Hematopoietic multipotent progenitor cell treated with erythropoietin and hydrocortisone succinate and interleukin-3 and kit ligand, for 4 days (in vitro differentiated cells): ENCODE measurements around the gene RHOJ.
"Not testable (repeated sequence)": the region's sequence is repeated elsewhere in the genome, so short reads cannot be mapped to it uniquely, and the experiment has no call there.

Experiments
- DNase-seq: peaks from one replicate; pipeline ENCODE4 v3.0.0-alpha.2; 2015

RHOJ gene

GRCh38 chr14:63269561-63270225 is 65.5 kb downstream of the RHOJ start:
- no peak for DNase-seq

DNA sequence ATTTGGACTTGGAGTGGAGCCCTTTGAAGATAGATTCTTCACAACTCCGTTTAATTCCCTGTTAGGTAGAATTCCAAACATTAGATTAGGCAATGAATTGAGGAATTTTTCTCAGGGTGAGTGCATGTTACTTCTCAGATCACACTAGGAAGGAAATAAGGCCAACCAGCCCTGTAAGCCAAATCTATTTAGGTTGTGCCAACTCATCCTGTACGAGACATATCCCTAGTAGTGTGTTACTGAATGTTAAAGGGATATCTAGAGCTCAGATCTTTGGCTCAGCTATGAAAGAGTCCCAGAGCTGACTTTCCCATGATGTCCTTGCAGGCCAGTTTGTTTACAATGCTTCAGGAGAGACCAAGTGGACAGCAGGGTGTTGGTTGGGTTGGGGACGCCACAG is 68.9 kb downstream of the RHOJ start:
- DNase-seq = no peak

GRCh38 chr14:63273717-63274655 is 69.7 kb downstream of the RHOJ start:
- DNase-seq = no peak

DNA sequence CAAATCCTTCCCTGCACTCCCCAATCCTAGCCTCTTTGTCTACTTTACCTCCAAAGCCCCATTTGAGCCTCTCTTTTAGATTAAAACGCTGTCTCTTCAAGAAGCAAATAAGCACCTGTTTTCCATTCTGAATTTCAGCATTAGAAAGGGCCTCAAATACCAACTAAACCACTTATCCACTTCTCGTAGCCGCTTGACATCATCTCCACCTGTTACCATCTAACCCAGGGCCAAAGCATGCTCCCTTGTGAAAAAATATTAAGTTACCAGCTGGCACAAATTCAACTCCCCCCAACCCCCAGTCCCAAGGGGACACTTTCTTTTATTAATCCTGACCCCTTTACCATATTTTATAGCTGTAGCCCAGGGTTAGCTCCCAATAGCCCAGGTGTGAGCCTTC is 71.4 kb downstream of the RHOJ start:
- DNase-seq = no peak

DNA sequence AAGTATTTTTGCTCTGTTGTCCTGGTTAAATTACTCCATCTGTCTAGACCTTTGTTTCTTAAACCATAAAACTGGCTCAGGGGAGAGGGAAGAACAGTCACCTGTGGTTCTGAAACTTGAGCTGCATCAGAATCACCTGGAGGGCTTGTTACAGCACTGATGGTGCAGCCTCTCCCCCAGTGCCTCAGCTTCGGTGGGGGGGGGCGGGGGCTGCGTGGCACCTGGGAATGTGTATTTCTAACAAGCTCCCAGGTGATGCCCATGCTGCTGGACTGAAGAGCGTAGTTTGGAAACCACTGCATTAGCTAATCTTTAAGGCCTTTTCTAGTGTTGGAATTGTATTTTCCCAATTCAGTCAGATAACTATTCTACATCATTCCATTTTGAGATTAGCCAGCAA is 71.8 kb downstream of the RHOJ start:
- no peak for DNase-seq

DNA sequence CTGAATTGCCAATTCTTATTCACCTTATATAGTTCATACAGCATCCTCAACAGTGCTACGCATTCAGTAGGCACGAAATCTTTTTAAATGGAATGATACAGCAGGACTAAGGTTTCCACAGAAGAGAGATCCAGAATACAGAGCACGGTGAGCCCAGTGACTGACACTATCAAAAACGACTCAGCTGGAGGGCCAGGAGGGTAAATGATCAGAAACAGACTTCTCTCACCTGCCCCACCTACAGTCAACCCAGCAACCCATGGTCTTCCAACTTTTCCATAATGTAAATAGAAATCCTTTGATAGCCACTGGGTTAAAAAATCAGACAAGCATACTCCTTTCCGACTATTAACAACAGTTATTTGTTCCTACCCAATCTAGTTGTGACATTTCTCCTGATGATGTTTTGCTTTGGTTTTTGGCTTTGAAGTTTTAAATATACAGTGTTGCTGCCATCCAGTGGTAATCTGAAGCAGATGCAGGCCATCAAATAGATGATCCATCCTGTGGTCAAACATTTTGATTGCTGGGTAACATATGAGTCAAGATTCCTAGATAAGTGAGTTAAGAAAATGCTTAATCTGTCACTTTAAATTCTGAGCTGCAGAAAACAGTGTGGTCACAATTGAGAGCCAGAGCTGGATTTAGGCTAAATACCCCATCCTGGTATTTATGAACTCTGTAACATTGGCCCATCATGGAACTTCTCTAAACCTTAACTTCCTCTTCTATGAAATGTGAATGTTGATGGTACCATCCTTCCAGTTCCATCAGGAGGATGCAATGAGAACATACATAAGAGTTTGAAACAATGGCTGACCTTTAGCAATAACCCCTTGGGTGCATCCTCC is 72.5 kb downstream of the RHOJ start:
- DNase-seq = peak; percentile 68

DNA sequence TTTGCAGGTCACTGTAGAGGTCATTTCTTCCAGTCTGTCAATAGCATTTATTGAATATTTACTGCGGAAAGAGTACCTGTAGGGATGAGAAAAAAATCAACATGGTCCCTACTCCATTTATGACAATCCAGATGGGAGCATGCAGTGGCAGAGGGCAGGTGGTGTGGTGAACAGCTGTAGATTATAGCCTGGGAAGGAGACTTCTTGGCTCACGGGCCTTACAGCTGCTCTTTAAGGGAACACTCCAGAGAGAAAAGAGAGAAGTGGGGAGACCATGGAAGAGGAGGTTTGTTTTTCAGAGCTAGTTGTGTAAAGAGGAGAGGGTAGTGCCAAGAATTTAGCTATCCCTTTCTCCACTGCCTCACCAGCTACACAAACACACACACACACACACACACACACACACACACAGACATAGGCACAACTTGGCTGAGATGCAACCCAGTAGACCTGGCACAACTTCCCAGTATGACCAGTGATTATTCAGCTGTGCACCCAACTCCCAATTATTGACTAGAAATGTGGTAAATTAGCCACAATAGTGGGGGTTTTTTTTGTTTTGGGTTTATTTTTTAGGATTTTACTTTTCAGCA is 73.4 kb downstream of the RHOJ start:
- DNase-seq = no peak

DNA sequence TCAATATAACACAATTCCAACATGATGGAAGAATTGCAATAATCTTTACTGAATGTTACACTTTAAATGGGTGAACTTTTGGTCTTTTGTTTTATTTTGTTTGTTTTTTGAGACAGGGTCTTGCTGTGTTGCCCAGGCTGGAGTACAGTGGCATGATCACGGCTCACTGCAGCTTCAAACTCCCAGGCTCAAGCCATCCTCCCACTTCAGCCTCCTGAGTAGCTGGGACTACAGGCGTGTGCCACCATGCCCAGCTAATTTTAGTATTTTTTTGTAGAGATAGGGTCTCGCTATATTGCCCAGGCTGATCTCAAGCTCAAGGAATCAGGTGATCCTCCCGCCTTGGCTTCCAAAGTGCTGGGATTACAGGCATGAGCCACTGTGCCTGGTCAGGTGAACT is 75.7 kb downstream of the RHOJ start:
- DNase-seq = not testable (repeated sequence)

DNA sequence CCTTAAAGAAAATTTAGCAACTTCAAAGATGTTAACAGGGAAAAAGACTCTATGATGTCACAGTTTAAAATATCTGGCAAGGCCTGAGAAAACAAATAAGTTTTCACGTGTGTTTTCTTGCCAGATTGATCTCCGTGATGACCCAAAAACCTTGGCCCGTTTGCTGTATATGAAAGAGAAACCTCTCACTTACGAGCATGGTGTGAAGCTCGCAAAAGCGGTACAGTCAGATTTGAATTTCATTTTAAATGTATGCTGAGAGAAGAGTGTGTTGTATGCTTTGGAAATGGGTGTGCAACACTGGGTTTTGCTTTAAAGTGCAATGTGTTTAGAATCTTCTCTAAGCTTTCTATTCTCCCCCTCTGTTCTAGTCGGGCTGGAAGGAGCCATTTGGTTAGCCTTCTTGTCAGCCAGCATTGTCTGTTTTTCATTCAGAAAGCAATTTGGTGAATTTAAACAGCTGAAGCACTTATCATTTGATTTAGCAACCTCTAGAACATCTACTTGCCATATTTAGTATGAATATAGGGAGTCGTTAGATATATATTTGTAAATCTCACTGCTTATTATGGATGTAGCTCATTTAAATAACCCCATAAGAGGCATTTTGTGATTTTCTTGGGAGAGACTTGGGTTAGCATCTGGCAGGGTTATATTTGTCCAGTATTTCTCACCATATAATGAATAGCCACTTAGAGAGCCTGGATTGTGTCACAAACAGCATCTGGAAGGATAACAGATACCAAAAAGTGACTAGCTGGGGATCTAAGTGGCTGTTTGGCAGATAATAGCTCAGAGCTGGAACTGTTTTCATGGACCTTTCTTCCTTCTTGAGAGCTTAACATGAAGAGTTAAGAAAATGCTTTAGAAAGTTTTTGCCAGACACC is 79.0 kb downstream of the RHOJ start:
- no peak for DNase-seq

GRCh38 chr14:63283884-63284248 is 79.6 kb downstream of the RHOJ start:
- DNase-seq = no peak

DNA sequence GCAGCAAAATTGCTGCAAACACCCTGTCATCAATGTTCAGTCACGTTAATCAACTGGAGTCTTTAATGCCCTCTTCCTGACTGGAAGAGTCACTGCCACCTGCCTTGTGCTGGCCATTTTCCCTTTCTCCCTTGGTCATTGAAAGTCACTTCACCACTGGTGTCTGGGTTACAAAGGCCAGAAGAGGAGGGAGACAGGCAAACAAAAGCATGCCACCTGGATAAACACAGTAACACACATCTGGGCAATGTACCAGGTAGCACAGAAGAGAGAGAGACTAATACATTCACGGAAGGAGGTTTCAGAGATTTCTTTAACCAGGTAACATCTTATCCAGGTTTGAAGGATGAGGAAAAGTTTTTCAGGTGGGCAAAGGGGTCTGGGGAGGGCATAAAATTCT is 81.8 kb downstream of the RHOJ start:
- DNase-seq = no peak

DNA sequence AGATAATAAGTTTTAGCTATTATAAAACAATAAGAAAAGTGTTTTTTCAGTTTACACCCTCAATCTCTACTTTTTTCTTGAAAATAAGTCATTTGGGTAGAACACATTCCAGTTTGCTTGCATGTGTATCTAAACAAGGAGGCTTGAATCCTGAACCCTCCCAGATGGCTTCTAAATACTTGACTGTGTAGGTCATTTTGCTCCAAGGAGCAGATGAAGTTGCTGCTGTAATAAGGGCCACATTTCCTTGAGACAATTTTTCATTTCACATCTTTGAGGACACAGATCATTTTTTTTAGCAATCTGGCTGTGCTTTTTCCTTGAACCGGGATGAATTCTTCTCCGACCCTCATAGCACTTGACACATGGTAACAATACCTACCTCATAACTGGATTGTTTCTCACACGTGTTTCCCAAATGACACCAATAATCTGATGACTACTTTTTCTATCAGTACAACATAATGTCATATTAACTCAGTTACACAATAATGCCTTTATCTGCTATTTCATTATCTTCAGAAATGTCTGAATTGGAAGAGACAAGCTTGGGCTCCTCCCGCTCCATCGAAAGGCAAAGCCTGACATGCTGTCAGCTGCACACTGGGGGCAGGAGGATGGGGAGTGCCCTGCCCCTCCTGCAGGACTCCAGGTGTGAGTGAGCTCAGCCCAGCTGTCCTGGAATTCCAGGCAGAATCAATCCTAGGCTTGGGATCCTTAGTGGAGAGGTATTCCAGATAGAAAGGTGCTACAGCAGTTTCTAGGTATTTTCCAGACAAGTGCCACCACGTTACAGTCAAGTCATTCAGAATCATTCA is 83.6 kb downstream of the RHOJ start:
- DNase-seq = no peak

DNA sequence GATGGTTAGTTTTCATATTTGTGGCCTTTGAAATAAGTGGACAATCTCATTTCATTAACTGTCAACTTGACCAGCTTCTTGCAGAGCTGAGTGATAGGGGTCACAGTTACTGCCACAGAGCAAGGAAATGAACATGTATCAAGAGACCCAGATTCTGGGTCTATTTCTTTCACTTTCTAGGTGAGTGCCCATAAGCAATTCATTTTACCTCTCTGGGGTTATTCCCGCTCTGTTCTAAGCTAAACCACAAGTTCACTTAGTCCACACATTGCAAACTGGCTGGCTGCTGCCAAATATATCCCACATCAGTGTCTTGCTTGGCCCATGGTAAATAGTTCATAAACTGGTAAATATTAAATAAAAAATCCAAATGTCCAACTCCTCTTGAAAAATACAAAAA is 84.6 kb downstream of the RHOJ start:
- DNase-seq = no peak

DNA sequence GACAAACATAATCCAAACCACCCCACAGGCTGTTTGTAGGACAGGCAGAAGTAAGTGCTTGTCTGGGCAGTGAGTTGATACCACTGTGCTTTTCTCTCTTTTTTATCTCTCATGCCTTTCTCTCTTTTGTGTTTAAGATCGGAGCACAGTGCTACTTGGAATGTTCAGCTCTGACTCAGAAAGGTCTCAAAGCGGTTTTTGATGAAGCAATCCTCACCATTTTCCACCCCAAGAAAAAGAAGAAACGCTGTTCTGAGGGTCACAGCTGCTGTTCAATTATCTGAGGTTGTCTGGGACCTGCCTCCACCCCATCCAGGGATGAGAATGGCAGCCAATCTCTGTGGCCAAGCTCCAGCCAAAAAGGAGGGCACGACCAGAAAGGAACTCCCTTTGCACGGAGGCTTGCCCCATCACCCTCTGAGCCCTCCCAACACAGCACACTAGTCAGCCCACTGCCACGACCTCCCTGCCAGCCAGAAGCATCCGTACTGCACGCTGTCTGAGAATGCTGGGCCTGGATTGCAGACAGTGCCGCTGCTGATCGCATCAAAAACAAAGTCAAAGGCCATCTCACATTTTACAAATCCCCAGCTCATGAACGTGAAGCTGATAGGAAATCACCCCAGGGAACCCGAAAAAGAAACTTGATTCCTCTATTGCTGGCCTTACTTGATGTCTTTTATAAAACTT is 86.6 kb downstream of the RHOJ start:
- no peak for DNase-seq

- no peak for DNase-seq
Observed at GRCh38 chr14:63292805-63293204, 88.6 kb downstream of the RHOJ start.

DNA sequence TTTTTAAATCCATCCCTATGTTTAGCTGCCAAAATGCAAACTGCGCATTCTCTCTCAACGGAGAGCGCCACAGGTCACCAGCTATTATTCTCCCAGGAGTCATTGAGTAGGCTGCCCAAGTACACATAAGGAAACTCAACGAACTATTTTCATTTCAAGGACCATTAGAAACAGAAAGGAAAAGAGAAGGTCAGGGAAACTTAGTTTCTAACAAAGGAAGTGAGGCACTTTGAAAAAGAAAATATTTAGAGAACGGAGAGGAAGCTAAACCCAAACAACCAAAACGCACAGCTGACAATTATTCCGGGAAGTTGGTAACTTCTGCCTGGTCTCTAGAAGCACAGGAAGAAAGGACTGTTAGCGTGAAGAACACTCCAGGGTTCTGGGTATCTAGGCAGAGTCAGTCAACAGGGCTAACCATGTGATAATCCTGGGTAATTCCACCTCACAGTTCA is 91.0 kb downstream of the RHOJ start:
- no peak for DNase-seq

- DNase-seq = no peak
Observed at GRCh38 chr14:63296060-63296563, 91.9 kb downstream of the RHOJ start.

- DNase-seq = no peak
Observed at GRCh38 chr14:63297372-63298063, 93.3 kb downstream of the RHOJ start.

GRCh38 chr14:63299351-63300110 is 95.3 kb downstream of the RHOJ start:
- DNase-seq = peak; percentile 59
